ENCODE data around the gene PTPRG. TPM values are rescaled to one million over a fixed set of nuclear protein-coding genes. Genes with fewer than 3 reads are reported as not detected.

PTPRG gene
- total and polyA plus RNA-seq, 12 donors: 6.3 to 119 (median 72.2) TPM

DNA sequence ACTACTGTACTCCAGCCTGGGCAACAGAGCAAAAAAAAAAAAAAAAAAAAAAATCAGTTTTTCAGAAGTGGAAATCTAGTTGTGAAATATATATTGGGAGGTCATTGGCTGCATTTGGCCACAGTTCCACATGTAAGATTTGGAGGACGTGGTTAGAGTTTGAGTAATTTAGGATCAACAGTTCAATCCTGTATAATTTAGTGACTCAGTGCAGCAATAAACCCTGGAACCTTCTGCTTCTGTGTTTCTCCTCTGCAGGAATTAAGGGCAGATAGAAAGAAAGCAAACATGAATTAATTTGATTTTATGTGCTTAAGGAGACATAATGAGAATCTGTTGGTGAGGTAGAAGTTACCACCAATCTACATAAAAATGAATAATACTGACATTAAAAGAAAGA, 347.0 kb downstream of the PTPRG start:
- Histone ChIP-seq H3K27me3 (no peaks in the 10 kb centered on the region), H3K4me3 (no peak overlapping the region), H3K9me3 (replicated peaks in 1 of 3) (no peaks in the 10 kb centered on the region), H3K36me3 (replicated peaks in 1 of 2) (no peaks in the 10 kb centered on the region), H3K4me1 (replicated peaks in 1 of 2) (peaks cover 8 to 35% of the 10 kb centered on the region in 2 donors), H3K27ac (no peak overlapping the region)
- TF ChIP-seq POLR2A (IDR thresholded peaks at IDR 0.05): no peak
- TF ChIP-seq, protein P1, sequence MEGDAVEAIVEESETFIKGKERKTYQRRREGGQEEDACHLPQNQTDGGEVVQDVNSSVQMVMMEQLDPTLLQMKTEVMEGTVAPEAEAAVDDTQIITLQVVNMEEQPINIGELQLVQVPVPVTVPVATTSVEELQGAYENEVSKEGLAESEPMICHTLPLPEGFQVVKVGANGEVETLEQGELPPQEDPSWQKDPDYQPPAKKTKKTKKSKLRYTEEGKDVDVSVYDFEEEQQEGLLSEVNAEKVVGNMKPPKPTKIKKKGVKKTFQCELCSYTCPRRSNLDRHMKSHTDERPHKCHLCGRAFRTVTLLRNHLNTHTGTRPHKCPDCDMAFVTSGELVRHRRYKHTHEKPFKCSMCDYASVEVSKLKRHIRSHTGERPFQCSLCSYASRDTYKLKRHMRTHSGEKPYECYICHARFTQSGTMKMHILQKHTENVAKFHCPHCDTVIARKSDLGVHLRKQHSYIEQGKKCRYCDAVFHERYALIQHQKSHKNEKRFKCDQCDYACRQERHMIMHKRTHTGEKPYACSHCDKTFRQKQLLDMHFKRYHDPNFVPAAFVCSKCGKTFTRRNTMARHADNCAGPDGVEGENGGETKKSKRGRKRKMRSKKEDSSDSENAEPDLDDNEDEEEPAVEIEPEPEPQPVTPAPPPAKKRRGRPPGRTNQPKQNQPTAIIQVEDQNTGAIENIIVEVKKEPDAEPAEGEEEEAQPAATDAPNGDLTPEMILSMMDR (IDR thresholded peaks at IDR 0.05): no peak
- DNase-seq: peak in 3 of 7 donors; percentile 15 to 48 (median 22)
- intact Hi-C loops (cut with DNase I): no loop called here
- WGBS, 4 donors: 19 to 30% (median 25%) methylated on average over 1 of the region's 1 CpG

- H3K4me1 ChIP-seq (replicated peaks in 1 of 2): peaks cover 0 to 15% of the 10 kb centered on the region in 2 donors
- intact Hi-C loops (cut with DNase I): no loop called here
- H3K36me3 ChIP-seq (replicated peaks in 1 of 2): no peaks in the 10 kb centered on the region
- no peaks in the 10 kb centered on the region for H3K27me3 ChIP-seq
- H3K27ac ChIP-seq: no peak overlapping the region
- no peak for DNase-seq
- no peak overlapping the region for H3K4me3 ChIP-seq
- H3K9me3 ChIP-seq (replicated peaks in 1 of 3): no peaks in the 10 kb centered on the region
- TF ChIP-seq, protein P1 (IDR thresholded peaks at IDR 0.05): no peak
- TF ChIP-seq POLR2A (IDR thresholded peaks at IDR 0.05): no peak
- WGBS, 4 donors: 89 to 95% (median 91%) methylated on average over 3 of the region's 3 CpGs
Observed at GRCh38 chr3:61910732-61911131, 349.4 kb downstream of the PTPRG start.

DNA sequence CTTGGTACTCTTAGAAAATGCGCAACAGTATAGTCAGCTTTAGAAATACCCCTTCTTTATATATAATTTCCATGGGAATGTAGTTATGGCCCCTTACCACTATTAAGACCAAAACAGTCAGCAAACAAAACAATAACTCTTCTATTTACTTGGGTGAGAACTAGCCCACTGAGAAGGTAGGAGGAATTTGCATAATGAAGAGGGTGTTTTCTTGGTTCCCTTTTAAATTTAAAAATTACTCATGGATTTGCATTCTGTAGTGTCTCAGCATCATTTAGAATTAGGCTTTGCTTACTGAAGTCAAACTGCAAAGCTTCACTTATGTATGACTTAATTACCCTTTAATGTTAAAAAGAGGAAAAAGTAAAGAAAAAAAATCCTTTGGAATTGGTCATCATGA, 350.8 kb downstream of the PTPRG start:
- H3K27me3 ChIP-seq: no peaks in the 10 kb centered on the region
- no peaks in the 10 kb centered on the region for H3K9me3 ChIP-seq (replicated peaks in 1 of 3)
- TF ChIP-seq POLR2A (IDR thresholded peaks at IDR 0.05): no peak
- TF ChIP-seq, protein P1 (IDR thresholded peaks at IDR 0.05): no peak
- H3K4me3 ChIP-seq: no peak overlapping the region
- H3K4me1 ChIP-seq (replicated peaks in 1 of 2): peaks cover 0 to 15% of the 10 kb centered on the region in 2 donors
- no peak for DNase-seq
- 97 to 100% (median 100%) methylated on average over 1 of the region's 1 CpG for WGBS, 4 donors
- no peaks in the 10 kb centered on the region for H3K36me3 ChIP-seq (replicated peaks in 1 of 2)
- intact Hi-C loops (cut with DNase I): no loop called here
- no peak overlapping the region for H3K27ac ChIP-seq

GRCh38 chr3:61913701-61914100, 352.3 kb downstream of the PTPRG start:
- no peaks in the 10 kb centered on the region for H3K9me3 ChIP-seq (replicated peaks in 1 of 3)
- intact Hi-C loops (cut with DNase I): no loop called here
- no peak for DNase-seq
- no peak overlapping the region for H3K27ac ChIP-seq
- TF ChIP-seq POLR2A (IDR thresholded peaks at IDR 0.05): no peak
- TF ChIP-seq, protein P1 (IDR thresholded peaks at IDR 0.05): no peak
- no peaks in the 10 kb centered on the region for H3K36me3 ChIP-seq (replicated peaks in 1 of 2)
- no peaks in the 10 kb centered on the region for H3K27me3 ChIP-seq
- peaks cover 0 to 12% of the 10 kb centered on the region in 2 donors for H3K4me1 ChIP-seq (replicated peaks in 1 of 2)
- 86 to 93% (median 88%) methylated on average over 3 of the region's 3 CpGs for WGBS, 4 donors
- H3K4me3 ChIP-seq: no peak overlapping the region

Data from adrenal gland (tissue), 12 donors.